Activated CD8-positive, alpha-beta T cell treated with anti-CD3 and anti-CD28 coated beads, Interleukin-2, amount 10 ng/mL, durations not matched to agents 7 days and 5 days (primary cell): ENCODE data around the gene KNDC1. TPM values are rescaled to one million over a fixed set of nuclear protein-coding genes. Genes with fewer than 3 reads are reported as not detected.

Experiments
- ATAC-seq: fragments of 150-1000 bp; cut with Tn5 transposase; one replicate; pipeline ENCODE4 v1.10.0; 2021; ENCODE audit warnings: moderate library complexity
- CTCF ChIA-PET: fragments of 350-600 bp; sonication (Branson Sonifier 250); formaldehyde crosslinking; loops from one replicate; lab custom pipeline; 2021; ENCODE audit warnings: antibody characterized with exemption; lab: Charles Lee
- POLR2A ChIA-PET: fragments of 350-600 bp; sonication (Branson Sonifier 250); formaldehyde crosslinking; loops from one replicate; lab custom pipeline; 2021; ENCODE audit warnings: antibody characterized with exemption; lab: Charles Lee
- DNase-seq: peaks from one replicate; pipeline ENCODE4 v3.0.0-alpha.2; 2020
- H3K27ac Mint-ChIP-seq: one replicate; pipeline ENCODE4 v1.8.0; 2021; ENCODE audit warnings: mild to moderate bottlenecking, mixed read lengths
- H3K27me3 Mint-ChIP-seq: one replicate; pipeline ENCODE4 v1.8.0; 2021; ENCODE audit warnings: low read depth, mixed read lengths
- H3K36me3 Mint-ChIP-seq: one replicate; pipeline ENCODE4 v1.8.0; 2021; ENCODE audit warnings: low read depth, mixed read lengths
- H3K4me1 Mint-ChIP-seq: one replicate; pipeline ENCODE4 v1.8.0; 2021; ENCODE audit warnings: low read depth, mixed read lengths
- H3K4me3 Mint-ChIP-seq: one replicate; pipeline ENCODE4 v1.8.0; 2021; ENCODE audit warnings: mild to moderate bottlenecking, mixed read lengths
- H3K9me3 Mint-ChIP-seq: one replicate; pipeline ENCODE4 v1.8.0; 2022; ENCODE audit warnings: mixed read lengths; ENCODE audit not compliant: insufficient read depth
- total RNA-seq, 2 experiments: library from RNA; stranded (reverse); gene quantifications; one replicate each; pipeline ENCODE4 v1.2.3, GENCODE V29; 2021

KNDC1 gene
- total RNA-seq, 2 experiments from 2014 or later = 0.21 to 0.32 TPM

DNA sequence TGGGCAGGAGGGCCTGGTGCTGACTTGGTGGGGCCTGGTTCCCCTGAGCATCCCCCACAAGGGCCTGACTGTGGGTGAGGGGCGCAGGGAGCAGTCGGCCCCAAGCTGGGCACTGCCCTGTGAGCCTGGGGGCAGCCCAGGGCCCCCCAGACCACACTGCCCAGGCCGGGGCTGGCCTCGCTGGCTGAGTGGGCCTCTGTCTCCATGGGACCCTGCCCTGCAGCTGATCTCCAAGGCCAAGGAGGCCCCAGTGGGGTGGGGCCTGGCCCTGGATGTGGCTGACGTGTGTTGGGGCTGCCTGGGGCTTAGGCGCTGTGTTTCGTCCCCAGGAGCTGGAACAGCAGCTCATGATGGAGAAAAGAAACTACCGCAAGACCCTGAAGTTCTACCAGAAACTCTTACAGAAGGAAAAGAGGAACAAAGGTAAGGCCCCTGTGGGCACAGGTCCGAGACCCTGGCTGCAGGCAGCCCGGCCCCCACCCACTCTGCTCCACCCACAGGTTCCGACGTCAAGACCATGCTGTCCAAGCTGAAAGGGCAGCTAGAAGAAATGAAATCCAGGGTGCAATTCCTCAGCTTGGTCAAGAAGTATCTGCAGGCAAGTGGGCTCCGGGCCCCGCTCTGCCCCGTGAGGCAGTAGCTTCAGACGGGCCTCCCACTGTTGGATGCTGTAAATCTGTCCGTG lies 46.5 kb downstream of the KNDC1 start:
- CTCF ChIA-PET = no interaction called here
- no peak for DNase-seq
- POLR2A ChIA-PET = no interaction called here

DNA sequence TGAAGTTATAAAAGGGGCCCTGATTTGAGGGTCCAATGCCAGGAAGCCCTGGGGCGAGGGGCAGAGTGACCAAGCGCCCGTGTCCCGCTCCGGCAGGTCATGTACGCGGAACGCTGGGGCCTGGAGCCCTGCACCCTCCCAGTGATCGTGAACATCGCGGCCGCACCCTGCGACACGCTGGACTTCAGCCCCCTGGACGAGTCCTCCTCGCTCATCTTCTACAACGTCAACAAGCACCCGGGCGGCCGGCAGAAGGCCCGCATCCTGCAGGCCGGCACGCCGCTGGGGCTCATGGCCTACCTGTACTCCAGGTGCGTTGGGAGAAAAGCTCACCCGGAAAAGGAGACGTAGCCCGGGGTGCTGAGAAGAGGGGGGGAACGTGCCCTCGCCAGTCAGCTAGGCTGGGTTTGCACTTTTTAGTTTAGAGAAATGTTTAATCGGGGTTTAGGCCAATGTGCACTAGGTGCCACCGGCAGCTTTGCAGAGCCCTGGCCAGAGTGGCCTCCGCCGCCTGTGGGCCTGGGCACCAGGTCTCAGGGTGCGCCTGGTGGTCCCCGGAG lies 47.1 kb downstream of the KNDC1 start:
- ChIA-PET CTCF (no interaction called here), POLR2A (no interaction called here)
- Mint-ChIP-seq H3K27me3 (no peaks in the 10 kb centered on the region), H3K4me3 (no peak overlapping the region), H3K4me1 (peaks cover 7% of the 10 kb centered on the region), H3K9me3 (no peaks in the 10 kb centered on the region), H3K27ac (no peak overlapping the region), H3K36me3 (no peaks in the 10 kb centered on the region)
- no peak for ATAC-seq
- no peak for DNase-seq

More for the DNA sequence above, 46.5 kb downstream of the KNDC1 start:
- Mint-ChIP-seq H3K4me3 (no peak overlapping the region), H3K27ac (no peak overlapping the region), H3K36me3 (no peaks in the 10 kb centered on the region), H3K27me3 (no peaks in the 10 kb centered on the region), H3K4me1 (peaks cover 6% of the 10 kb centered on the region), H3K9me3 (no peaks in the 10 kb centered on the region)
- no peak for ATAC-seq

DNA sequence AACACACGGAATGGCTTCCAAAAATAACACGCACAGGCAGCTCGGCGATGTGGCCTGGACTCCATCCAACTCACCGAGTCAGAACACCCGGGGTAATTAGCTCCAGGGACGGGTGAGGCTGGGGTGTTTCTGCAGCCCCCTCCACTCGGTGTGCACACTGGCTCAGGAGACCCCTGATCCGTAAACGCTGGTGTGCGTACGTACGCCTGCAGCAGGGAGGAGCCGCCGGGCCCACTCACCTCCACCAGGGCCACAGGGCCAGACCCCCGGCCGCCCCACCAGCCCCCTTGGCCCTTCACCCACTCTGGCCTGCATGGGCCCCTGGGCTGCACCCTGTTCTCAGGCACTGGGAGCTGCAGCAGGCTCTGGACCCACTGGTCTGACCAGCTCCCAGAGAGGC lies 47.6 kb downstream of the KNDC1 start:
- Mint-ChIP-seq H3K27me3 (no peaks in the 10 kb centered on the region), H3K36me3 (no peaks in the 10 kb centered on the region), H3K4me3 (no peak overlapping the region), H3K27ac (no peak overlapping the region), H3K9me3 (no peaks in the 10 kb centered on the region), H3K4me1 (peaks cover 7% of the 10 kb centered on the region)
- DNase-seq = no peak
- POLR2A ChIA-PET = no interaction called here
- CTCF ChIA-PET = no interaction called here
- no peak for ATAC-seq

DNA sequence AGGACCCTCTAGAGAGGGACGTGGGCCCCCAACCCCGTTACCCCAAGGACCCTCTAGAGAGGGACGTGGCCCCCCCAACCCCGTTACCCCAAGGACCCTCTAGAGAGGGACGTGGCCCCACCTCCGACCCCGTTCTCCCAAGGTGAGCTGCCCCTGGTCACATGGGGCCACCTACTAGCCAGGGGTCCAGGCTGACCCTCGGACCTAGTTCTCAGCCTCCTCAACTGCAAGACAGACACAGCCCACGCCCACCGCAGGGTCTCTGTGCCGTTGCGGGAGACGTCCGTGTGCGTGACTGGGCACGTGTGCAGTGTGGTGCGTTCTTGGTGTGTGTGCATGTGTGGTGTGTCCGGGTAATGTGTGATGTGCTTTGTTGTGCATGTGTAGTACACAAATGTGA lies 48.4 kb downstream of the KNDC1 start:
- CTCF ChIA-PET = no interaction called here
- no peaks in the 10 kb centered on the region for H3K27me3 Mint-ChIP-seq
- peaks cover 7% of the 10 kb centered on the region for H3K4me1 Mint-ChIP-seq
- no peaks in the 10 kb centered on the region for H3K36me3 Mint-ChIP-seq
- ATAC-seq (no peak), DNase-seq (no peak)
- H3K4me3 Mint-ChIP-seq = no peak overlapping the region
- POLR2A ChIA-PET = no interaction called here
- no peak overlapping the region for H3K27ac Mint-ChIP-seq
- no peaks in the 10 kb centered on the region for H3K9me3 Mint-ChIP-seq

DNA sequence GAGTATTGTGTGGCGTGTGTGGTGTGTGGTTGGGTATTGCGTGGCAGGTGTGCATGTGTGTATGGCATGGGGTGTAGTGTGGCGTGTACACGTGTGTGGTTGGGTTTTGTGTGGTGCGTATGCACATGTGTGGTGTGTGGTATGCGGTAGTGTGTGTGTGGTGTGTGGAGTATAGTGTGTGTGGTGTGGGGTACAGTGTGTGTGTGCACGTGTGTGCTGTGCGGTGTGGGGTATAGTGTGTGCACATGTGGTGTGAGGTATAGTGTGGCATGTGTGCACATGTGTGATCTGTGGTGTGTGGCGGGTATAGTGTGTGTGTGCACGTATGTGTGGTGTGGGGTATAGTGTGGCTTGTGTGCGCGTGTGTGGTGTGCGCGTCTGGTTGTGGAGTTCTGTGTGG lies 49.1 kb downstream of the KNDC1 start:
- Mint-ChIP-seq H3K27me3 (no peaks in the 10 kb centered on the region), H3K9me3 (no peaks in the 10 kb centered on the region), H3K4me1 (peaks cover 7% of the 10 kb centered on the region), H3K4me3 (no peak overlapping the region), H3K36me3 (no peaks in the 10 kb centered on the region), H3K27ac (no peak overlapping the region)
- POLR2A ChIA-PET = no interaction called here
- no peak for ATAC-seq
- CTCF ChIA-PET = no interaction called here
- DNase-seq = no peak

DNA sequence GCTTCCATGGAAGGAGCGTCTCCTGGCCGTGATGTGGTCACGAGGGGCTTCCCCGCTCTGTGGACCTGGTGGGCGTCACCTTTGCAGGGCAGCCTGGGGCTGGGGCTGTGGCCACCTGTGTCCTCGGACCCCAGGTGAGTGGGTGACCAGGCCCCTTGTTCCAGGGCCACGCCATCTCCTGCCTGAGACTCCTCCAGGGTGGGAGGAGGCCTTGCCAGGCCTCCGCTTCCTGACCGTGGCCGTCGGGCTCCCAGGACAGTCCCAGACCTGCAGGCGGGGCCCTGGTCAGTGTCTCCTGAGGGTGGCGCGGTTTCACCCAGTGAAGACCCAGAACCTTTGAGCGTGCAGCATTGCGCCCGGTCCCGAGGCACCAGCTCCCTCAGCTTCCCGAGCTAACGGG lies 49.6 kb downstream of the KNDC1 start:
- no peak overlapping the region for H3K27ac Mint-ChIP-seq
- DNase-seq (no peak), ATAC-seq (no peak)
- H3K4me3 Mint-ChIP-seq = no peak overlapping the region
- H3K36me3 Mint-ChIP-seq = no peaks in the 10 kb centered on the region
- H3K9me3 Mint-ChIP-seq = no peaks in the 10 kb centered on the region
- ChIA-PET CTCF (no interaction called here), POLR2A (no interaction called here)
- H3K27me3 Mint-ChIP-seq = no peaks in the 10 kb centered on the region
- peaks cover 7% of the 10 kb centered on the region for H3K4me1 Mint-ChIP-seq

DNA sequence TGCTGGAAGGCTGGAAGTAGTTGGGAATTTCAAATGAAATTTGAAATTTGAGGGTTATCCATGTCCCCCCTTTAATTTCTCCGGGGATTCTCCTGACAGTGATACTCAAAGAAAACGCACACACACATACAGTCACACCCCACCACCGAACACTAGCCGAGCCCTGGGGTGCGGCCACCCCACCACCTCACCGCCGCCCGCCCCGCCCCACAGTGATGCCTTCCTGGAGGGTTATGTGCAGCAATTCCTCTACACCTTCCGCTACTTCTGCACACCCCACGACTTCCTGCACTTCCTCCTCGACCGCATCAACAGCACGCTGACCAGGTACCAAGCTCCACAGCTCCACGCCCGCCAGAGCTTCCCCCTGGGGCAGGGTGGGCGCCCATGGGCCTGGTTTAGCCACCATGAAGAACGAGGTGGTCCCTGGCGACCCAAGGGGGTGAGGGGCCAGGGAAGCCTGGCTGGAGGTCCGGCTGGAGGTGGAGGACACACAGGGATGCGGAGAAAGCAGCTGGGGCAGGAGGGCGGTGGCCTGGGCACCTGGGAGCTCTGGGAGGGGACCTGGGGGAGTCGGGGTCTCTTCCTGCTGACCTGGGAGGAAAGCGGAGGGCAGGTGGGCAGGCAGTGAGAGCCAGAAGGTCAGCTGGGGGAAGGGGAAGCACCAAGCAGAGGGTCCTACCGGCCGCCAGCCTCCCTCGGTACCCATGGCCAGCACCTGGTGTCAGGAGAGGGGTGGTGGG lies 50.5 kb downstream of the KNDC1 start:
- Mint-ChIP-seq H3K4me1 (peaks cover 7% of the 10 kb centered on the region), H3K27ac (peak overlapping the region; percentile 61), H3K27me3 (no peaks in the 10 kb centered on the region), H3K4me3 (peak overlapping the region; percentile 16), H3K9me3 (no peaks in the 10 kb centered on the region), H3K36me3 (no peaks in the 10 kb centered on the region)
- peak; percentile 49 for ATAC-seq
- CTCF ChIA-PET = no interaction called here
- POLR2A ChIA-PET = no interaction called here
- DNase-seq = peak; percentile 49

DNA sequence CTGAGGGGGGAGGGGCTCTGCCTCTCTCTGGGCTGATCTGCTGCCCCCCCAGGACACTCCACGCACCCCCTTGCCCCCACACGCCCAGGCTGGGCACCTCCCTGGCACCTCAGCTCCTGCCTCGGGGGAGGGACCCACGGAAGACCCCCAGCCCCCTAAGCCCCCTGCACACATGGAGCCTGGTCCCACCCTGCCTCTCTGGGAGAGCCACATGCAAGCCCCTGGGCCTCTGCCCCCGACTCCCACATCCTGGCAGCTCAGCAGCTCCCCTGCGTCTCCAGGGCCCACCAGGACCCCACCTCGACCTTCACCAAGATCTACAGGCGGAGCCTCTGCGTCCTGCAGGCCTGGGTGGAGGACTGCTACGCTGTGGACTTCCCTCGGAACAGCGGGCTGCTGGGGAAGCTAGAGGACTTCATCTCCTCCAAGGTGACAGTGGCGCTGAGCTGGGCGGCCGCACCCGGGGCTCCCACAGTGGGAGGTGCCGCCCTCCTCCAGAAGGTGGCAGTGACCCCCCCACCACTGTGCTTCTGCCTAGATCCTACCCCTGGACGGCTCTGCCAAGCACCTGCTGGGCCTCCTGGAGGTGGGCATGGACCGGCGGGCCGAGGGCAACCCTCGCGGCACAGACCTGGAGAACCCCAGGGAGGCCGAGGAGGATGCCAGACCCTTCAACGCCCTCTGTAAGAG lies 51.3 kb downstream of the KNDC1 start:
- H3K27ac Mint-ChIP-seq = no peak overlapping the region
- POLR2A ChIA-PET = no interaction called here
- H3K36me3 Mint-ChIP-seq = no peaks in the 10 kb centered on the region
- ATAC-seq (no peak), DNase-seq (no peak)
- H3K4me3 Mint-ChIP-seq = no peak overlapping the region
- H3K9me3 Mint-ChIP-seq = no peaks in the 10 kb centered on the region
- peaks cover 7% of the 10 kb centered on the region for H3K4me1 Mint-ChIP-seq
- no peaks in the 10 kb centered on the region for H3K27me3 Mint-ChIP-seq
- CTCF ChIA-PET = no interaction called here

DNA sequence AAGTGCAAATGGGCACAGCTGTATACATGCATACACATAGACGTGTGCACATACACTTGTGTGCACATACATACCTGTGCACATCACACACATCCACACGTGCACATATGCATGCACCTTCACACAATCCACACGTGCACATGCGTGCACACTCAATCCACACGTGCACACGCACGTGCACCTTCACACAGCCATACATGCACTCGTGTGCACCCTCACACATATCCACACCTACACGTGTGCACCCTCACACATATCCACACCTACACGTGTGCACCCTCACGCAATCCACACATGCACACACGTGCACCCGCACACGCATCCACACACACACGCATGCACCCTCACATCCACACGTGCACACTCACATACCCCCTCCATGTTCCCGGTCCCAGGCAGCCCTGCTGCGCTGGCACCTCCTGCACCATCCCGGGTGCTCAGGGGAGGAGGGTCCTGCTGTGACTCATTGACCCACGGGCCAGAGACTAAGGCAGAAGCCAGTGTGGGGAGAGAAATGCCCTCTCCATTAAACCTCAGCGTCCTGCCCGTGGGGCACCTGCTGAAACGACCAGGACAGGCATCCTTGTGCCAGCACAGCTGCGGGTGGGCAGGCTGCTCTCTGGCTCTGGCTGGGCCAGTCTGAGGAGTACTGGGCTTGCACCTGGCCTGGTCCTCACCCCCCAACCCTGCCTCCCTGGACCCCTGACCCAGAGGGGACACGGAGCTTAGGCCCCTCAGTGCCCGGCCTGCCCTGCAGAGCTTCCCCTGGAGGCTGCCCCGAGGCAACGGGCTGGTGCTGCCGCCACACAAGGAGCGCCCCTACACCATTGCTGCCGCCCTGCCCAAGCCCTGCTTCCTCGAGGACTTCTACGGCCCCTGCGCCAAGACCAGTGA lies 52.2 kb downstream of the KNDC1 start:
- H3K9me3 Mint-ChIP-seq = no peaks in the 10 kb centered on the region
- H3K4me1 Mint-ChIP-seq = peaks cover 7% of the 10 kb centered on the region
- H3K27me3 Mint-ChIP-seq = no peaks in the 10 kb centered on the region
- DNase-seq (no peak), ATAC-seq (no peak)
- H3K27ac Mint-ChIP-seq = no peak overlapping the region
- ChIA-PET POLR2A (no interaction called here), CTCF (no interaction called here)
- H3K36me3 Mint-ChIP-seq = no peaks in the 10 kb centered on the region
- H3K4me3 Mint-ChIP-seq = no peak overlapping the region

DNA sequence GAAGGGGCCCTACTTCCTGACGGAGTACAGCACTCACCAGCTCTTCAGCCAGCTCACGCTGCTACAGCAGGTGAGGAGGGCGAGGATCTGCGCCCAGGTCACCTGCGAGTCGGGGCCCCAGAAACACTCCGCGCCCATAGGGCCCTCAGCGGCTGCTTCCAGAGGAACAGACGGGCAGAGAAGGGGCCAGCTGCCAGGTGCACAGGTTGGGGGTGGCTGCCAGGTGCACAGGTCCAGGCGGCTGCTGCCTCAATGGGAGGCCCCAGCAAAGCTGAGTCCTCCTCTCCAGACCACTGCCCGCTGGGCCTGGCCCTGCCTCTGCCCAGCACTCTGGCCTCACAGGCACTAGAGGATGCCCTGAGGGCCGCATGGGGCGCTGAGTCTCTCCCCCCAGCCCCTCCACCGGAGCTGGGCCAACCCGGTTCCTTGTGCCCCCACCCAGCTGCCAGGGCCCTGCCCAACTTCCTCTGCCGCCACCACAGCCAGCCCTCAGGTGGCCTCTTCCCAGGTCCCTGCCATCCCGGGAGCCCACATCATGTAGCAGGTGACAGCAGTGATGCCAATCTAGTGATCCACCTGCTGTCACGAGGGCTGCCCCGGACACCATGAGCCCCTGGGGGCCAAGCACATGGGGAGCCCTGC lies 53.0 kb downstream of the KNDC1 start:
- ATAC-seq = no peak
- H3K4me1 Mint-ChIP-seq = peaks cover 7% of the 10 kb centered on the region
- no peak overlapping the region for H3K4me3 Mint-ChIP-seq
- H3K27me3 Mint-ChIP-seq = no peaks in the 10 kb centered on the region
- no peak overlapping the region for H3K27ac Mint-ChIP-seq
- no peaks in the 10 kb centered on the region for H3K36me3 Mint-ChIP-seq
- ChIA-PET CTCF (no interaction called here), POLR2A (no interaction called here)
- DNase-seq = no peak
- H3K9me3 Mint-ChIP-seq = no peaks in the 10 kb centered on the region
